Cardiac atrium fibroblast (primary cell): ENCODE results near the gene OR2G3. TPM values are rescaled to one million over a fixed set of nuclear protein-coding genes. Genes with fewer than 3 reads are reported as not detected.

Experiments
- total RNA-seq: library from RNA; depleted of rRNA; stranded (reverse); fragments of >200 nt; gene quantifications from 2 replicates; pipeline ENCODE4 v1.2.3, GENCODE V29; 2015

Gene OR2G3
- not detected in 2 replicates for total RNA-seq

DNA sequence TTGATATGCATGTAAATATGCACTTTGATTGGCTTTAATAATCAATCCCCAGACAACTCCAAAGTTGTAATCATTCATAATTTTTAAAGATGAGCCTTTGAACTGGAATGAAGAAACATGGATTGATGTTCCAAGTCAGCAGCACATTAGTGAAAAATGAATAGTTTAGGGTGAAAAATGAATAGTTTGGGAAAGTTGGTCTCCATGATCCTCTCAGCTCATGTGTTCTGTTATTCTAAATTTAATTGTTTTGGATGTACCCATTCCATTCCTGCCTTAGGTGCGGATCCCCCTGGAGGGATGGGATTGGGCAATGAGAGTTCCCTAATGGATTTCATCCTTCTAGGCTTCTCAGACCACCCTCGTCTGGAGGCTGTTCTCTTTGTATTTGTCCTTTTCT, at the start of gene OR2G3:
TSS of gene OR2G3 (plus strand) at position 301 of the 400 bp plus-strand sequence. CDS start at position 301, 0 bp downstream.

DNA sequence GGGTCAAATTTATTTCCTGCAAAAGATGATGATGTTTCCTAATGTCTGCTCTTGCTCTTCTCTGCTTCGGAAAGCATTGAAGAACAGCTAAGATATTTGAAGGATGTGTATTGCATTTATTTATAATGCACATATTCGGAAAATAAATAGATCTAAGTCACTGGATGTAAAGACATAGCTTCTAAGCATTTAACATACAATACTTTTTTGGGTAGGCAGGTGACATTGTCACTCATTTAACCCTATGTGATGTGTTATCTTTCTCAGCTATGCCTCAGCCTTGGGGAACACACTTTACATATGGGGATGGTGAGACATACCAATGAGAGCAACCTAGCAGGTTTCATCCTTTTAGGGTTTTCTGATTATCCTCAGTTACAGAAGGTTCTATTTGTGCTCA, 17.3 kb upstream of the OR2G3 start, which contains the start of gene OR2G2:
TSS of gene OR2G2 (plus strand) at position 301 of the 400 bp plus-strand sequence. CDS start at position 301, 0 bp downstream.

Other genes starting within 250 kb of the OR2G3 start
- not detected in 2 replicates for gene NLRP3, start 189.4 kb upstream of the OR2G3 start, total RNA-seq
- gene OR2B11, start 147.5 kb upstream of the OR2G3 start, total RNA-seq, result not detected in 2 replicates
- not detected in 2 replicates for gene OR2C3, start 69.1 kb upstream of the OR2G3 start, total RNA-seq
- gene GCSAML, start 56.5 kb upstream of the OR2G3 start, total RNA-seq, result not detected in 2 replicates
- not detected in 2 replicates for gene OR2G2, start 17.2 kb upstream of the OR2G3 start, total RNA-seq
- gene OR13G1, start 74.2 kb downstream of the OR2G3 start, total RNA-seq, result not detected in 2 replicates
- gene OR6F1, start 111.1 kb downstream of the OR2G3 start, total RNA-seq, result not detected in 2 replicates
- not detected in 2 replicates for gene OR14K1, start 133.0 kb downstream of the OR2G3 start, total RNA-seq
- gene OR14A2, start 142.6 kb downstream of the OR2G3 start, total RNA-seq, result not detected in 2 replicates
- not detected in 2 replicates for gene OR1C1, start 155.0 kb downstream of the OR2G3 start, total RNA-seq
- gene OR14A16, start 218.5 kb downstream of the OR2G3 start, total RNA-seq, result not detected in 2 replicates
- not detected in 2 replicates for gene OR11L1, start 236.3 kb downstream of the OR2G3 start, total RNA-seq